Astrocyte (in vitro differentiated cells and primary cell): ENCODE results near the gene PRSS21. TPM values are rescaled to one million over a fixed set of nuclear protein-coding genes. Genes with fewer than 3 reads are reported as not detected.

ENCODE experiments used
- DNase-seq: peaks from one replicate; pipeline ENCODE4 v3.0.0-alpha.2; 2010; ENCODE audit warnings: low read depth
- FAIRE-seq: peaks from 2 replicates; lab custom pipeline; 2011; peaks lifted over from hg19 to GRCh38; lab: Jason Lieb, UNC
- H2AFZ ChIP-seq: 2 replicates; pipeline ENCODE4 v1.6.0; 2012; ENCODE audit warnings: low read depth, low read length, inconsistent platforms
- H3K27ac ChIP-seq: 2 replicates; pipeline ENCODE4 v1.5.1; 2011; ENCODE audit warnings: low read depth, low read length, inconsistent platforms
- H3K27me3 ChIP-seq: 2 replicates; pipeline ENCODE4 v1.6.0; 2011; ENCODE audit warnings: low read length, inconsistent platforms; ENCODE audit not compliant: insufficient read depth
- H3K36me3 ChIP-seq: 2 replicates; pipeline ENCODE4 v1.5.1; 2011; ENCODE audit warnings: low read length, inconsistent platforms; ENCODE audit not compliant: insufficient read depth
- H3K4me1 ChIP-seq: 2 replicates; pipeline ENCODE4 v1.5.1; 2011; ENCODE audit warnings: low read length, inconsistent platforms; ENCODE audit not compliant: insufficient read depth
- H3K4me2 ChIP-seq: 2 replicates; pipeline ENCODE4 v1.6.0; 2012; ENCODE audit warnings: low read length, inconsistent platforms
- H3K4me3 ChIP-seq: 2 replicates; pipeline ENCODE4 v1.5.1; 2011; ENCODE audit warnings: low read depth, mild to moderate bottlenecking, low read length, inconsistent platforms; ENCODE audit not compliant: insufficient read depth
- H3K79me2 ChIP-seq: 2 replicates; pipeline ENCODE4 v1.6.0; 2012; ENCODE audit warnings: mild to moderate bottlenecking, low read length, inconsistent platforms; ENCODE audit not compliant: insufficient read depth
- H3K9ac ChIP-seq: 2 replicates; pipeline ENCODE4 v1.6.0; 2012; ENCODE audit warnings: mild to moderate bottlenecking, low read length, inconsistent platforms
- H3K9me3 ChIP-seq: 2 replicates; pipeline ENCODE4 v1.5.1; 2012; ENCODE audit warnings: low read depth, mild to moderate bottlenecking, low read length, inconsistent platforms; ENCODE audit not compliant: insufficient read depth
- H4K20me1 ChIP-seq: 2 replicates; pipeline ENCODE4 v1.6.0; 2012; ENCODE audit warnings: low read length, inconsistent platforms; ENCODE audit not compliant: insufficient read depth
- H3K27ac Mint-ChIP-seq: one replicate; pipeline ENCODE4 v1.8.0; 2021; ENCODE audit warnings: mild to moderate bottlenecking, mixed read lengths; ENCODE audit not compliant: unreplicated experiment
- H3K27me3 Mint-ChIP-seq: one replicate; pipeline ENCODE4 v1.8.0; 2021; ENCODE audit warnings: low read depth, mixed read lengths; ENCODE audit not compliant: unreplicated experiment
- H3K36me3 Mint-ChIP-seq: one replicate; pipeline ENCODE4 v1.8.0; 2021; ENCODE audit warnings: low read depth, mixed read lengths; ENCODE audit not compliant: unreplicated experiment
- H3K4me1 Mint-ChIP-seq: one replicate; pipeline ENCODE4 v1.8.0; 2021; ENCODE audit warnings: low read depth, mixed read lengths; ENCODE audit not compliant: unreplicated experiment
- H3K4me3 Mint-ChIP-seq: one replicate; pipeline ENCODE4 v1.8.0; 2021; ENCODE audit warnings: mild to moderate bottlenecking, moderate library complexity, mixed read lengths; ENCODE audit not compliant: unreplicated experiment
- H3K9me3 Mint-ChIP-seq: one replicate; pipeline ENCODE4 v1.8.0; 2021; ENCODE audit warnings: mild to moderate bottlenecking, mixed read lengths; ENCODE audit not compliant: unreplicated experiment
- EZH2 ChIP-seq: IDR thresholded peaks from 2 replicates; pipeline ENCODE4 v1.6.1; 2012; ENCODE audit warnings: mild to moderate bottlenecking, low read length, inconsistent platforms; ENCODE audit not compliant: insufficient read depth
- total RNA-seq: library from RNA; stranded (reverse); gene quantifications from 2 replicates; pipeline ENCODE4 v1.2.1, GENCODE V29; 2021
- TF ChIP-seq, protein P1 (sequence below): IDR thresholded peaks from 2 replicates; pipeline ENCODE4 v1.5.1; 2011; ENCODE audit warnings: low read depth, mild to moderate bottlenecking, inconsistent platforms, low read length, moderate library complexity; ENCODE audit not compliant: insufficient read depth

The PRSS21 gene
- total RNA-seq, 1 donor from 2014 or later, result not detected

DNA sequence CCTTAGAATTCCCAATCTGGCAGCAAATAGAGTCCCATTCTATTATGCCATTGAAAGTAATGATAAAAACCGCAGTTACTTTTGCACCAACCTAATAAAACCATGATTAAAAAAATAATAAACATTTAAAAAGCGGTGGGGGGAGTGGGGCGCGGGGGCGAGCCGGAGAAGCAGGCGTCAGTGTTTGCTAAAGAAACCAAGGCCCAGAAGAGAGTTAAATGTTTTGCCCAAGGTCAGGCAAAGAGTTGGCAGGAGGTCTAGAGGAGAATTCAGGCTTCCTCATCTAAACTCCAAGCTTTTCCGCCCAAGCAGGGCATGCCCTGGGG, 50.6 kb downstream of the PRSS21 start:
- H3K27ac ChIP-seq, result peak overlapping the region; percentile 88
- no peak for TF ChIP-seq EZH2
- TF ChIP-seq, protein P1, sequence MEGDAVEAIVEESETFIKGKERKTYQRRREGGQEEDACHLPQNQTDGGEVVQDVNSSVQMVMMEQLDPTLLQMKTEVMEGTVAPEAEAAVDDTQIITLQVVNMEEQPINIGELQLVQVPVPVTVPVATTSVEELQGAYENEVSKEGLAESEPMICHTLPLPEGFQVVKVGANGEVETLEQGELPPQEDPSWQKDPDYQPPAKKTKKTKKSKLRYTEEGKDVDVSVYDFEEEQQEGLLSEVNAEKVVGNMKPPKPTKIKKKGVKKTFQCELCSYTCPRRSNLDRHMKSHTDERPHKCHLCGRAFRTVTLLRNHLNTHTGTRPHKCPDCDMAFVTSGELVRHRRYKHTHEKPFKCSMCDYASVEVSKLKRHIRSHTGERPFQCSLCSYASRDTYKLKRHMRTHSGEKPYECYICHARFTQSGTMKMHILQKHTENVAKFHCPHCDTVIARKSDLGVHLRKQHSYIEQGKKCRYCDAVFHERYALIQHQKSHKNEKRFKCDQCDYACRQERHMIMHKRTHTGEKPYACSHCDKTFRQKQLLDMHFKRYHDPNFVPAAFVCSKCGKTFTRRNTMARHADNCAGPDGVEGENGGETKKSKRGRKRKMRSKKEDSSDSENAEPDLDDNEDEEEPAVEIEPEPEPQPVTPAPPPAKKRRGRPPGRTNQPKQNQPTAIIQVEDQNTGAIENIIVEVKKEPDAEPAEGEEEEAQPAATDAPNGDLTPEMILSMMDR, result no peak
- H3K27me3 ChIP-seq, result no peaks in the 10 kb centered on the region
- peak overlapping the region; percentile 61 for H3K4me3 ChIP-seq
- H3K9me3 ChIP-seq, result no peaks in the 10 kb centered on the region
- no peaks in the 10 kb centered on the region for H3K79me2 ChIP-seq
- H3K4me1 Mint-ChIP-seq, result peaks cover 4% of the 10 kb centered on the region
- DNase-seq, result no peak
- H4K20me1 ChIP-seq, result no peaks in the 10 kb centered on the region
- H3K27me3 Mint-ChIP-seq, result peaks cover 10% of the 10 kb centered on the region
- peak overlapping the region; percentile 82 for H3K9ac ChIP-seq
- FAIRE-seq, result no peak
- peak overlapping the region; percentile 85 for H3K4me2 ChIP-seq
- peak overlapping the region; percentile 96 for H3K27ac Mint-ChIP-seq
- no peaks in the 10 kb centered on the region for H3K36me3 Mint-ChIP-seq
- H2AFZ ChIP-seq, result peak overlapping the region; percentile 79
- peak overlapping the region; percentile 83 for H3K4me3 Mint-ChIP-seq
- H3K36me3 ChIP-seq, result no peaks in the 10 kb centered on the region
- H3K9me3 Mint-ChIP-seq, result peaks cover 1% of the 10 kb centered on the region
- H3K4me1 ChIP-seq, result peaks cover 9% of the 10 kb centered on the region

DNA sequence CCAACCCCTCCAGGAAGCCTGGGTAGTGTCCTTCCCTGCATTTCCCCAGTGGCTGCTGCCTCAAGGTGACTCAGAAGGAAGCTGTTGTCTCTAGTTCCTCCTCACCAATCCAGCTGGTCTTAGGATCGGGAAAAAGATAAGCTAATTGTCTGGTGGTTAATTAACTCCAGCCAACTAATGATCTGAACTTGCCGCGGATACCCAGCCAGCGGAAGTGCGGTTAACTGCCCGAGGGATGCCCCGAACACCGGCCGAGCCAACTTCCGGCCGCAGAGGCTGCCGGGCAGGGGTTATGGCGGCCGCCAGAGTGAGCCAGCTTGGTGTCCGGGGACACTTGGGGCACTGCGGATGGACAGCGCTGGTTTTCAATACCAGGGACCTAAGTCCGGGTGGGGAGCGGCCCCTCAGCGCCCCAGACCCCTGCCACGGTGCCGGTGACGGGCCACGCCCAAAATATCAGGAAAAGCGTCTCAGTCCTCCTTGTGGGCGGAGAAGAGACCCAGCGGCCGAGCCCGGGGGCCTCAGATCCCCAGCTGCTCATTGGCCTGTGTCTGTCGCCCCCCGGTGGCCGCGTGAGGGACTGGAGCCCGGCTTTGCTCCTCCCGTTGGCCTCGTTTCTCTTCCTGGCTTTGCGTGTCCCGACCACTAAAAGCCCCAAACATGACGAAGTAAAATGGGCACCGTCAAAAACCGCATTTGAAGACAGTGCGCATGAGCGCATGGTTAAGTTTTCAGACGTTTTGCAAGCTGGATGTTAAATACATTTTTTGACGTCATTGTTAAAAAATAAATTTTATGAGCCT, 51.2 kb downstream of the PRSS21 start:
- H3K4me1 ChIP-seq, result peaks cover 9% of the 10 kb centered on the region
- Mint-ChIP-seq H3K36me3 (no peaks in the 10 kb centered on the region), H3K27ac (peak overlapping the region; percentile 96), H3K4me1 (peaks cover 4% of the 10 kb centered on the region), H3K9me3 (peaks cover 1% of the 10 kb centered on the region), H3K4me3 (peak overlapping the region; percentile 83), H3K27me3 (peaks cover 10% of the 10 kb centered on the region)
- peak; percentile 89 for DNase-seq
- H3K4me2 ChIP-seq, result peak overlapping the region; percentile 85
- H3K36me3 ChIP-seq, result no peaks in the 10 kb centered on the region
- TF ChIP-seq EZH2, result no peak
- TF ChIP-seq, protein P1, result peak; percentile 87
- peak overlapping the region; percentile 79 for H2AFZ ChIP-seq
- no peaks in the 10 kb centered on the region for H3K9me3 ChIP-seq
- no peaks in the 10 kb centered on the region for H3K27me3 ChIP-seq
- H4K20me1 ChIP-seq, result no peaks in the 10 kb centered on the region
- peak overlapping the region; percentile 61 for H3K4me3 ChIP-seq
- peak overlapping the region; percentile 82 for H3K9ac ChIP-seq
- H3K27ac ChIP-seq, result peak overlapping the region; percentile 88
- FAIRE-seq, result no peak
- H3K79me2 ChIP-seq, result no peaks in the 10 kb centered on the region

Other genes starting within 250 kb of the PRSS21 start
- 53.0 and 55.4 TPM in 2 replicates for gene KCTD5, start 134.7 kb upstream of the PRSS21 start, total RNA-seq
- gene PRSS27, start 97.0 kb upstream of the PRSS21 start, total RNA-seq, result 2.3 and 3.0 TPM in 2 replicates
- gene SRRM2, start 64.6 kb upstream of the PRSS21 start, total RNA-seq, result 387 and 409 TPM in 2 replicates
- 323 TPM in 2 replicates for gene ELOB, start 40.0 kb upstream of the PRSS21 start, total RNA-seq
- not detected in 2 replicates for gene PRSS33, start 29.7 kb upstream of the PRSS21 start, total RNA-seq
- not detected in 2 replicates for gene PRSS41, start 18.8 kb upstream of the PRSS21 start, total RNA-seq
- not detected in 2 replicates for gene ZG16B, start 13.1 kb downstream of the PRSS21 start, total RNA-seq
- 0.58 and 1.5 TPM in 2 replicates for gene PRSS22, start 40.9 kb downstream of the PRSS21 start, total RNA-seq
- 36.5 and 40.7 TPM in 2 replicates for gene FLYWCH2, start 66.0 kb downstream of the PRSS21 start, total RNA-seq
- 53.4 and 58.9 TPM in 2 replicates for gene FLYWCH1, start 94.7 kb downstream of the PRSS21 start, total RNA-seq
- 7.5 and 8.0 TPM in 2 replicates for gene KREMEN2, start 147.0 kb downstream of the PRSS21 start, total RNA-seq
- 4.8 and 5.4 TPM in 2 replicates for gene PAQR4, start 152.1 kb downstream of the PRSS21 start, total RNA-seq
- gene PKMYT1, start 163.2 kb downstream of the PRSS21 start, total RNA-seq, result 3.9 TPM in 2 replicates
- gene CLDN9, start 195.7 kb downstream of the PRSS21 start, total RNA-seq, result 0.14 and 0.48 TPM in 2 replicates
- gene CLDN6, start 200.9 kb downstream of the PRSS21 start, total RNA-seq, result 449 and 584 TPM in 2 replicates
- gene TNFRSF12A, start 203.1 kb downstream of the PRSS21 start, total RNA-seq, result 262 and 275 TPM in 2 replicates
- gene HCFC1R1, start 206.7 kb downstream of the PRSS21 start, total RNA-seq, result 47.0 and 71.6 TPM in 2 replicates
- 17.4 and 22.3 TPM in 2 replicates for gene THOC6, start 206.8 kb downstream of the PRSS21 start, total RNA-seq
- 0.16 TPM in 1 of 2 replicates, not detected in the other for gene BICDL2, start 219.7 kb downstream of the PRSS21 start, total RNA-seq
- 0.89 and 1.3 TPM in 2 replicates for gene MMP25, start 229.3 kb downstream of the PRSS21 start, total RNA-seq
- 27.8 and 43.8 TPM in 2 replicates for gene IL32, start 248.4 kb downstream of the PRSS21 start, total RNA-seq